ENCODE measurements around the gene SYT14.
"Not testable (repeated sequence)": the region's sequence is repeated elsewhere in the genome, so short reads cannot be mapped to it uniquely, and the experiment has no call there.

Gene SYT14

DNA sequence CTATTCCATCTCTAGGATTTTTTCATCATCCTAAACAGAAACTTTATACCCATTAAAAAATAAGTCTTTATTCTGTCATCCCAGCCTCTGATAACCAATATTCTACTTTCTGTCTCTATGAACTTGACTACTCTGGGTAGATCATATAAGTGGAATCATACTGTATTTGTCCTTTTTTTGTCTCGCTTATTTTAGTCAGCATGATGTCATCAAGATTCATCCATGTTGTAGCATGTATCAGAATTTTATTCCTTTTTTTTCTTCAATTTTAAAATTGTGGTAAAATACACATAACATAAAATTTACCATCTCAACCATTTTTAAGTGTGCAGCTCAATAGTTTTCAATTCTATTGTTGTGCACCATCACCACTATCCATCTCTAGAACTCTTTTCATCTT is 90.0 kb downstream of the SYT14 start:
- in situ Hi-C loops (cut with MboI; ENCODE audit: low pct_unique_long_range_greater_than_20kb, low sequenced_read_pairs, unreplicated experiment): no loop called here
- TF ChIP-seq, protein P1, sequence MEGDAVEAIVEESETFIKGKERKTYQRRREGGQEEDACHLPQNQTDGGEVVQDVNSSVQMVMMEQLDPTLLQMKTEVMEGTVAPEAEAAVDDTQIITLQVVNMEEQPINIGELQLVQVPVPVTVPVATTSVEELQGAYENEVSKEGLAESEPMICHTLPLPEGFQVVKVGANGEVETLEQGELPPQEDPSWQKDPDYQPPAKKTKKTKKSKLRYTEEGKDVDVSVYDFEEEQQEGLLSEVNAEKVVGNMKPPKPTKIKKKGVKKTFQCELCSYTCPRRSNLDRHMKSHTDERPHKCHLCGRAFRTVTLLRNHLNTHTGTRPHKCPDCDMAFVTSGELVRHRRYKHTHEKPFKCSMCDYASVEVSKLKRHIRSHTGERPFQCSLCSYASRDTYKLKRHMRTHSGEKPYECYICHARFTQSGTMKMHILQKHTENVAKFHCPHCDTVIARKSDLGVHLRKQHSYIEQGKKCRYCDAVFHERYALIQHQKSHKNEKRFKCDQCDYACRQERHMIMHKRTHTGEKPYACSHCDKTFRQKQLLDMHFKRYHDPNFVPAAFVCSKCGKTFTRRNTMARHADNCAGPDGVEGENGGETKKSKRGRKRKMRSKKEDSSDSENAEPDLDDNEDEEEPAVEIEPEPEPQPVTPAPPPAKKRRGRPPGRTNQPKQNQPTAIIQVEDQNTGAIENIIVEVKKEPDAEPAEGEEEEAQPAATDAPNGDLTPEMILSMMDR (IDR thresholded peaks at IDR 0.05; ENCODE audit: extremely low read depth, insufficient read depth, missing control alignments): no peak
- no peak for DNase-seq (ENCODE audit: low spot score)

DNA sequence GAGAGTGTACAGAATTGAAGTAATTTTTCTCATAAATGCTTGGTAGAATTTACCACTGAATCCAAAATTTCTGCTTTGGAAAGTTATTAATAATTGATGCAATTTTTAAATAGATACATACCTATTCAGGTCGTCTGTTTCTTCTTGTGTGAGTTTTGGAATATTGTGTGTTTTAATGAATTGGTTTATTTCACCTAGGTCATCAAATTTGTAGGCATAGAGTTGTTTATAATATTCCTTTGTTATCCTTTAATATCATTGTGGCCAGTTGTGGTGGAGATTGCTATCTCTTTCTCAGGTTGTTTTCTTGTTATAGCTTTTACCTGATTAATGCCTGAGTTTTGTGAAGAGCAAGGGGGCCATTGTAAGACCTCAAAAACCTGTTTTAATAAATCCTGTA is 93.5 kb downstream of the SYT14 start:
- no peak for DNase-seq (ENCODE audit: low spot score)
- in situ Hi-C loops (cut with MboI; ENCODE audit: low pct_unique_long_range_greater_than_20kb, low sequenced_read_pairs, unreplicated experiment): no loop called here
- TF ChIP-seq, protein P1 (IDR thresholded peaks at IDR 0.05; ENCODE audit: extremely low read depth, insufficient read depth, missing control alignments): no peak

DNA sequence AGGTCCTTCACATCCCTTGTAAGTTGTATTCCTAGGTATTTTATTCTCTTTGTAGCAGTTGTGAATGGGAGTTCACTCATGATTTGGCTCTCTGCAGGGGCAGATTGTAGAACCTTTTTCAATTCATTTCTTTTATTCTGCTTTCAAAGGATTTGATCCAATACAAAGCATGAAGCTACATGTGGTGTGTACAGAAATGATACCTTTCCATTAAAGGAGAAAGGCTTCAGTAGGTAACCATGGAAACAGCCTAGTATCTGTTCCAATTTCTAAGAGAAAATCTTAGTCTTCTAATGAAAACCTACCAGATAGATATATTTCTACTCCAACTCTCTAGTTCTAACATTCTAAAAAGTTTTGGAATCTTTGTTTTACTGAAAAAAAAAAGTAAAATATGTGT is 105.0 kb downstream of the SYT14 start:
- TF ChIP-seq, protein P1 (IDR thresholded peaks at IDR 0.05; ENCODE audit: extremely low read depth, insufficient read depth, missing control alignments): no peak

DNA sequence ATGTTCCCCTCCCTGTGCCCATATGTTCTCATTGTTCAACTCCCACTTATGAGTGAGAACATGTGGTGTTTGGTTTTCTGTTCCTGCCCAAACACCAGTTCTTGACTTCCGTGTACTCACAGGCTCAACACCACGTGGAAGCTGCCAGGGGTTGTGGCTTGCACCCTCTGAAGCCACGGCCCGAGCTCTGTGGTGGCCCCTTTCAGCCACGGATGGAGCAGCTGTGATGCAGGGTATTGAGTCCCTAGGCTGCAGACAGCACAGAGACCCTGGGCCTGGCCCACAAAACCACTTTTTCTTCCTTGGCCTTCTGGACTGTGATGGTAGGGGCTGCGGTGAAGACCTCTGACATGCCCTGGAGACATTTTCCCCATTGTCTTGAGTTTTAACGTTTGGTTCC is 111.6 kb downstream of the SYT14 start:
- TF ChIP-seq, protein P1 (IDR thresholded peaks at IDR 0.05; ENCODE audit: extremely low read depth, insufficient read depth, missing control alignments): no peak
- no peak for DNase-seq (ENCODE audit: low spot score)
- in situ Hi-C loops (cut with MboI; ENCODE audit: low pct_unique_long_range_greater_than_20kb, low sequenced_read_pairs, unreplicated experiment): no loop called here

More for the DNA sequence above, 105.0 kb downstream of the SYT14 start:
- DNase-seq (ENCODE audit: low spot score): no peak
- in situ Hi-C loops (cut with MboI; ENCODE audit: low pct_unique_long_range_greater_than_20kb, low sequenced_read_pairs, unreplicated experiment): no loop called here

DNA sequence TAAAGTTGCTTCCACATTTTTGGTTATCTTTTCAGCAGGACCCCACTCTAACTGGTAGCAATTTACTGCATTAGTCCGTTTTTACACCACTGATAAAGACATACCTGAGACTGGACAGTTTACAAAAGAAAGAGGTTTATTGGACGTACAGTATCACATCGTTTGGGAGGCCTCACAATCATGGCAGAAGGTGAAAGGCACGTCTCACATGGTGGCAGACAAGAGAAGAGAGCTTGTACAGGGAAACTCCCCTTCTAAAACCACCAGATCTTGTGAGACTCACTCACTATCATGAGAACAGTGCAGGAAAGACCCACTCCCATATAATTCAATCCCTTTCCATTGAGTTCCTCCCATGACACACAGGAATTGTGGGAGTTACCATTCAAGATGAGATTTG is 112.5 kb downstream of the SYT14 start:
- in situ Hi-C loops (cut with MboI; ENCODE audit: low pct_unique_long_range_greater_than_20kb, low sequenced_read_pairs, unreplicated experiment); DNase-seq (ENCODE audit: low spot score): not testable (repeated sequence)

DNA sequence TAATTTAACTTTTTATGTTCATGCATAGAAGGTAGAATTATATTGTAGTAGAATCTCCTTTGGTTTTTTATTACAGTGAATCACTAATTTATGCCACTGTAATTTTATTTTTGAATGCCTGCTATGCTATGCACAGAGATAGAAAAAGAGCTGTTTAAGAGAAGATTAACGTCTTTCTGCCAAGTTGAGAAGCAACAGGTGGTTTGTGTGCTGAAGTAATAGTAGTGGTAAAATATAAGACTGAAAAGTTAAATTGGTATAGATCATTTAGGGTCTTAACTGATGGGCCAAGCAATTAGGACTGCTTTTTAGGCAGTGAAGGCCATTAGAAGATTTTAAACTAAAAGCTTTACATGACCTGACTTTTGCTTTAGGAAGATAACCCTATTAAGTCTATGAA is 115.1 kb downstream of the SYT14 start:
- in situ Hi-C loops (cut with MboI; ENCODE audit: low pct_unique_long_range_greater_than_20kb, low sequenced_read_pairs, unreplicated experiment): no loop called here
- no peak for DNase-seq (ENCODE audit: low spot score)
- TF ChIP-seq, protein P1 (IDR thresholded peaks at IDR 0.05; ENCODE audit: extremely low read depth, insufficient read depth, missing control alignments): no peak

DNA sequence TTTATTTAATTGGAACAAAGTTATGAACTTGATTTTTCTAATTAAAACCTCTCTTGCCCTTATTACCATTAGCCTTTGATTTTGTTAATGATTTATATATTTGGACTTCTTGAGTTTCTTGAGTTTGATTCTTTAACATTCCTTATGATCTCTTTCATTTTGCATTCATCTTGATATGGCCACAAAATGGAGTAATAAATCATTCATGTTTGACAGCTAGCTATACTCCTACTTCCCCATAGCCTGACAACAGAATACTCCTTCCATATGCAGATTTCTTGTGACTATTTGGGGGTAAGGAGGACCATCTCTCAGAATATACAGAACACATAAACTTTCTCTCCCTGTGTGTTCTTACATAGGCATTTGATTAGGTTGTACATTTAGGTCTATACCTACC is 119.6 kb downstream of the SYT14 start:
- in situ Hi-C loops (cut with MboI; ENCODE audit: low pct_unique_long_range_greater_than_20kb, low sequenced_read_pairs, unreplicated experiment): no loop called here
- no peak for DNase-seq (ENCODE audit: low spot score)
- TF ChIP-seq, protein P1 (IDR thresholded peaks at IDR 0.05; ENCODE audit: extremely low read depth, insufficient read depth, missing control alignments): no peak
